ENCODE measurements around the gene FAM163B. TPM values are rescaled to one million over a fixed set of nuclear protein-coding genes. Genes with fewer than 3 reads are reported as not detected.
"Not testable (repeated sequence)": the region's sequence is repeated elsewhere in the genome, so short reads cannot be mapped to it uniquely, and the experiment has no call there.

Gene FAM163B
- polyA plus RNA-seq, 10 donors = 0.25 to 0.31 TPM; not detected in 8

GRCh38 chr9:133569891-133570690 is 39.1 kb downstream of the FAM163B start:
- DNase-seq = no peak

DNA sequence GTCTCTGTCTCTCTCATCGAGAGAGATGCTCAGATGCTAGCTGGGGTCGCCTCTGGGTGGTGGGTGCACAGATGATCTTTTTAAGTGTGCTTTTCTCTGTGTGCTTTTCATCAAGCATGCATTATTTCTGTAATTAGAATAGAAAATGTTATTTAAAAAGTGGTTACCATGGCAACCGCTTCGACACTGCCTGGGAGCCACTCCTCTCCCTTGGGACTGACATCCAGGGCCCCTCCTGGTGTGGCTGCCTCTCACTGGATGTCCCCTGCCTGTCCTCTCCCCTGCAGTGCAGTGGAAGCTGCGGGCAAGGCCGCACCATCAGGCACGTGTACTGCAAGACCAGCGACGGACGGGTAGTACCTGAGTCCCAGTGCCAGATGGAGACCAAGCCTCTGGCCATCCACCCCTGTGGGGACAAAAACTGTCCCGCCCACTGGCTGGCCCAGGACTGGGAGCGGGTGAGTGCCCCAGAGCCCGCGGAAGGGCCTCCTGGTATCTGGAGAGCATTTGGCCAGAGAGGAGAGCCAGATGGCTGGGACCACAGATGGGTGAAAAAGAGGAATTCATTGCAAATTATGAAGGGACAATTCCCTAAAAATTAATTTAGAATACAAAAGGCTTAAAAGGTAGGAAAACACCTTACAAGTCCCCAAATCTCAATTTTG is 39.9 kb downstream of the FAM163B start:
- no peak for DNase-seq

DNA sequence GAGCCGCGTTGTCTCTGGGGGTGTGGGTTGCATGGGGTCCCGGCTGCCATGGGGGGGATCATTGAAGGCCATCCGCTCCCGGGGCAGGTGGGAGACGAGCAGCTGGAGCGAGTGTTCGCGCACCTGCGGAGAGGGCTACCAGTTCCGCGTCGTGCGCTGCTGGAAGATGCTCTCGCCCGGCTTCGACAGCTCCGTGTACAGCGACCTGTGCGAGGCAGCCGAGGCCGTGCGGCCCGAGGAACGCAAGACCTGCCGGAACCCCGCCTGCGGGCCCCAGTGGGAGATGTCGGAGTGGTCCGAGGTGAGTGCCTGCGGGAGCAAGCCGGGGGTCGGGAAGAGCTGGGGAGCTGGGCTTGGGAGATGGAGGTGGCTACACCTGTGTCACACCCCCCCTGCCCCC is 41.0 kb downstream of the FAM163B start:
- no peak for DNase-seq

GRCh38 chr9:133566817-133567216 is 42.4 kb downstream of the FAM163B start:
- no peak for DNase-seq

GRCh38 chr9:133566382-133566781 is 42.8 kb downstream of the FAM163B start:
- DNase-seq = no peak

DNA sequence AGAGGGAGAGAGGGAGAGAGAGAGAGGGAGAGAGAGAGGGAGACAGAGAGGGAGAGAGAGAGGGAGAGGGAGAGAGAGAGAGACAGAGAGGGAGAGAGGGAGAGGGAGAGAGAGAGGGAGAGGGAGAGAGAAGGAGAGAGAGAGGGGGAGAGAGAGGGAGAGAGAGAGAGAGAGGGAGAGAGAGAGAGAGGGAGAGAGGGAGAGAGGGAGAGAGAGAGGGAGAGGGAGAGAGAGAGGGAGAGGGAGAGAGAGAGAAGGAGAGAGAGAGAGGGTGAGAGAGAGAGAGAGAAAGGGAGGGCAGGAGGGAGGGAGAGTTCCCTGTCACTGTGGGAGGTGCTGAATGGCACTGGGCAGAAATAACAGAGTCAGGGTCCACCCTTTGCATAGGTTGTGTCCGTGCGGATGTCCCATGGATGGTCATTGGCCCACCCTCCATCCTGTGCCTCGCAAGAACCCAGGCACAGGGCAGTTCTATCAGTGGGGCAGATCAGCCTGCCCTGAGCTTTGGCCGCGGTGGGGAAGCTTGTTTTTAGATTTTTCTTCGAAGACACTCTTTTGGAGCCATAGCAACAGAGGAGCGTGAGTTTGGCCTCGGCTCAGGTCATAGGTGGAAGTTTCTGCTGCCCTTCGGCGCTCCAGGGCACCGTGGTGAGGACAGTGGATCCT is 44.6 kb downstream of the FAM163B start:
- peak in 2 of 3 donors; percentile 29 to 72 for DNase-seq

GRCh38 chr9:133563814-133564213 is 45.4 kb downstream of the FAM163B start:
- DNase-seq = not testable (repeated sequence)

DNA sequence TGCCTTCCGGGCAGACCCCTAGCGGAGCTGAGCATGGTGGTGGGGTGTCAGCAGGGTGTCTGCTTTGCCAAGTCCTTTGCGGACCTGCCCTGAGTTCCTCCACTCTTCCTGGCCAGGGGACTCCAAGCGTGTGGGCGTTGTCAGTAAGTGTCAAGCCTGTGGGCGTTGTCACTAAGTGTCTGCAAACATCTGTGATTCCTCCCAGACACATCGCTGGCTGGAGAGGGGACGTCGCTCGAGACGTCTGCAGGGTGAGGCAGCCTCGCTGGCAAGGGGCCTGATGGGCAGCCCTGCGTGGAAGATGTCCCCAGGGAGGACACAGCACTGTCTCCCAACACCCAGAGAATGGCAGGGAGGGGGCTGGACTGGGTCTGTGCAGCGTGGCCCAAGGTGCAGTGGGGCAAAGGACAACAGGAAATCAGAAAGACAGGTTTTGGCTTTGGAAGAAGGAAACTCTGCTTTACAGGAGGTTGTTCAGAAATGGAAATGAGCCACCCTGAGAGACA is 45.8 kb downstream of the FAM163B start:
- DNase-seq = peak in 2 of 3 donors; percentile 36 to 76

- DNase-seq = no peak
These were observed 46.4 kb downstream of the FAM163B start for GRCh38 chr9:133562611-133563290.

DNA sequence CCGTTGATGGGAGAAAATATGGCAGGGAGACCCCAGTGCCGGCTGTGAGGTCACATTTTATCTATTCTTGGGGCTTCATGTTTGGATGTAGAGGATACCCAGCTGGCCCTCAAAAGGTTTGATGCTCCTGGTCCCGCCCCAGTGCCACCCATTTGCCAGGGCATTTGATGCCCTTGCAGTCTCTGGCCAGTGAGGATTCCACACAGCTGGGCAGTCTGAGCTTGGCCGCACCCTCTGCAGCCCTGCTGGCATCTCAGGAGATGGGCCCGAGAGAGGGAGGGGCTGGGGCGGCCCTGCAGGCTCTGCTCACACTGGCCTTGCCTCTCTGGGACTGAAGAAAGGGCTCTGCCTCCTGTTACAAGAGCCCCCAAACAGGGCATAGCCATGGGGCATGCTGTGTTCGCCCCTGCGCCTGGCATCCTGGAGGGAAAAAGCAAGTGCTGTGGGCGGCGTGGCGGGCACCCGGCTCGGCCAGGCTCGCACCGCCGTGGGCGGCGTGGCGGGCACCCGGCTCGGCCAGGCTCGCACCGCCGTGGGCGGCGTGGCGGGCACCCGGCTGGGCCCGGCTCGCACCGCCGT is 47.1 kb downstream of the FAM163B start:
- DNase-seq = no peak

GRCh38 chr9:133560944-133561343 is 48.2 kb downstream of the FAM163B start:
- no peak for DNase-seq

GRCh38 chr9:133560311-133560710 is 48.9 kb downstream of the FAM163B start:
- no peak for DNase-seq

GRCh38 chr9:133558191-133559126 is 50.7 kb downstream of the FAM163B start:
- peak in 2 of 3 donors; percentile 62 to 67 for DNase-seq

DNA sequence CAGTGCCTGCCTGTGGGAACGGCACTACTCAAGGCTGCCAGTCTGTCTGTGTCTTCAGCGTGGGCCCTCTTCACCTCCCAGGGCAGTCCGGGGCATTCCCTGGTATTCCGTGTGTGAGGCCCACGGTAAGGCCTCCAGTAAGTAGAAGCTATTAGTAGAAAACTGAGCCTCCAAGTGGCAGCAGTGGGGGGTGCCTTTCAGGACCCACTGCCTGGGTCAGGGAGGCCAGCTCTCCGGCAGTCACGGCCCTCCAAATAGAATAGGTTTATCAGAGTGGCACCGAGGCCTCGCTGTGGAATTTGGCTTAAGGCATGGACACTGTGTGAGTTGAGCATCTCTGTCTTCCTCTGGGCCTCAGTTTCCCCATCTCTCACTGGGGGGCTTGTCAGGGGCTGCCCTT is 51.6 kb downstream of the FAM163B start:
- no peak for DNase-seq

DNA sequence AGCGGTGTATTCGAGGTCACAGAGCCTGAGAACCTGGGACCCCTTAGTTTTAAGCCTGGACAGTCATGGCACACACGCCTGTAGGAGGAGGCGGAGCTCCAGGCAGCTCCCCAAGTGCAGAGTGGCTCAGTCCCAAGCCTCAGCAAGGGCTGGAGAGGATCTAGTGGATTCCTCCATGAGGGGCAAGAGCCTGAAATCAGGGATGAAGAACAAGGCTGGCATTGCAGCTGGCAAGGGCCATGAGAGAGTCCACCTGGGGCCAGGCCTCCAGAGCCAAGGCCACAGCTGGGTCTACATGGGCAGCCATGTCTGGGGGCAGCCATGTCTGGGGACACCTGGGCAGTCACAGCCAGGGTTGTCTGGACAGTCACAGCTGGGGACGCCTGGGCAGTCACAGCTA is 52.8 kb downstream of the FAM163B start:
- no peak for DNase-seq

DNA sequence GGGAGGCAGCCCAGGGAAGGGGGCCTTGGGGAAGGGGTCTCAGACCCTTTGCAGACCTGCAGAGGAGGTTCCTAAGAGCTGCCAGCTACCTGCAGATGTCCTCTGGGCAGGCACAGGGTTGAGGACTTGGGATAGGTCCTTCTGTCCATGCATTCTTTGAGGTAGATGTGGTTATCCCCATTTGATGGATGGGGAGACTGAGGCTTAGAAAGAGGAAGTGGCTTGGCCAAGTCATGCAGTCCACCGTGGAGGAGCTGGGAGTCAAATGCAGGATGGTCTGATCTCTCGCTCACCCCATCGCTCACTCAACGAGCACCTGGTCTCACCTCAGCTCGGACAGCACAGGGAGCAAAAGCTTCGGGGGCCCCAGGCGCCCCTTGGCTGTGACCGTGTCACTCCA is 54.5 kb downstream of the FAM163B start:
- no peak for DNase-seq

- no peak for DNase-seq
These were observed 55.0 kb downstream of the FAM163B start for GRCh38 chr9:133553973-133554713.

DNA sequence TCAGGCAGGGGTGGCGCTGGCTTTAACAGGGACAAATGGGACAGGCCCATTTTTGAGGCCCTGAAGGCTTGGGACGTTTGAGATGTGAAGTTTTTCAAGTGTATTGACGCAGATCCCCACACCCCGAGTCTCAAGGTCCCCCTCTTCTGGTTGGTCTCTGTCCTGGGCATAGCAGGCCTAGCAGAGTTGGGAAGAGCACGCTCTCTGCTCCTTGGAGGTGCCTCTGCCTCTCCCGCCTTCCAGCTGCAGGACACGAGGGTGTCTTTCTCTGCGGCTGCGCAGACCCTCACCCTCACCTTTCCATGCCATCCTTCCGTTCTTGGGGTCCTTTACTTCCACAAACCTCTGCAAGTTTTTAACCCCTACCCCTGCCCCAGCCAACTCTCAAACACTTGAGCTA is 56.1 kb downstream of the FAM163B start:
- DNase-seq = no peak

DNA sequence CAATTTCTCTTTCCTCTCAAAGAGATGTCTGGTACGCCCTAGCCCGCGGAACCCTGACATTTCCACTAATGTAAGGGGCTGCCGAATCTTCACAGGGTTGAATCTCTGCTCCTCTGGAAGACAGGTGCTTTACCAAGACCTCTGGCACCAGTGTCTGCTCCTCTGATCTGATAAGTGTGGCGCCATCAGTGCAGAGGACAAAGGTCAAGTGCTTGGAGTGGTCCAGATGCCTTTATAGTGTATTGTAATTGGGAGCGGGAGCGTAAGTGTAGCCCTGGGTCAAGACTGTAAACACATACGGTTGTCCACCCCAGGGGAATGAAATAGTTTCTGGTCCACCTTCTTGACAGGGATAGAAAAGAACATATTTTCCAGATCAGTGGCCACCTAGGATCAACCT is 57.0 kb downstream of the FAM163B start:
- no peak for DNase-seq

DNA sequence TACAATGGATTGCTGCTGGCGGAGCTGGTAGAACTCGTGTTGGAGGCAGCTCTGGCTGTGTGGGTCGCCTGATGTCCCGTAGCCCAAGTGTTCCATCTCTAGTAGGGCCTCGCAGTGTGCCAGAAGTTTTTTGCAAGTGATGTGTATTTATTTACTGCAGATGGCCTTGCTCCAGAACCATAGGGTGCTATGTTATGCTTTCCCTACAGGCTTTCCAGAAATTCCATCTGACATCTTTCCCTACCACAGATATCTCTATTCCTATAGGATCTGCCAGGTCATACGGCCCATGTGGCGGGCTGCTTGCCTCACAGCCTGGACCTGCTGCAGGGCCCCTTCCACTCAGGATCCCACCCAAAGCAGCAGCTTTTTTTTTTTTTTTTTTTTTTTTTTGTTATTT is 57.7 kb downstream of the FAM163B start:
- no peak for DNase-seq

Measured in muscle of back (tissue), 11 donors.